Sigmoid colon (tissue), 4 donors: ENCODE data around the gene ERGIC1.

Source experiments
- CTCF ChIP-seq, 4 experiments: fragments of 450-650 bp in 3 of 4; fragments of 200-600 bp in 1 of 4; IDR thresholded peaks; one replicate each; pipeline ENCODE4 v1.5.1; 2016 to 2019; ENCODE audit warnings: antibody characterized with exemption in 4 of 4, mild to moderate bottlenecking in 3 of 4, moderate library complexity in 2 of 4
- POLR2A ChIP-seq, 2 donors: fragments of 450-650 bp; IDR thresholded peaks; one replicate each; pipeline ENCODE4 v1.6.1; 2016; ENCODE audit warnings: antibody characterized with exemption in 2 of 2, mild to moderate bottlenecking in 2 of 2, moderate library complexity in 2 of 2
- POLR2AphosphoS5 ChIP-seq, 4 donors: sonication (generic); formaldehyde crosslinking; IDR thresholded peaks; one replicate each; pipeline ENCODE4 v1.6.1; 2017; ENCODE audit warnings: antibody characterized with exemption in 4 of 4

DNA sequence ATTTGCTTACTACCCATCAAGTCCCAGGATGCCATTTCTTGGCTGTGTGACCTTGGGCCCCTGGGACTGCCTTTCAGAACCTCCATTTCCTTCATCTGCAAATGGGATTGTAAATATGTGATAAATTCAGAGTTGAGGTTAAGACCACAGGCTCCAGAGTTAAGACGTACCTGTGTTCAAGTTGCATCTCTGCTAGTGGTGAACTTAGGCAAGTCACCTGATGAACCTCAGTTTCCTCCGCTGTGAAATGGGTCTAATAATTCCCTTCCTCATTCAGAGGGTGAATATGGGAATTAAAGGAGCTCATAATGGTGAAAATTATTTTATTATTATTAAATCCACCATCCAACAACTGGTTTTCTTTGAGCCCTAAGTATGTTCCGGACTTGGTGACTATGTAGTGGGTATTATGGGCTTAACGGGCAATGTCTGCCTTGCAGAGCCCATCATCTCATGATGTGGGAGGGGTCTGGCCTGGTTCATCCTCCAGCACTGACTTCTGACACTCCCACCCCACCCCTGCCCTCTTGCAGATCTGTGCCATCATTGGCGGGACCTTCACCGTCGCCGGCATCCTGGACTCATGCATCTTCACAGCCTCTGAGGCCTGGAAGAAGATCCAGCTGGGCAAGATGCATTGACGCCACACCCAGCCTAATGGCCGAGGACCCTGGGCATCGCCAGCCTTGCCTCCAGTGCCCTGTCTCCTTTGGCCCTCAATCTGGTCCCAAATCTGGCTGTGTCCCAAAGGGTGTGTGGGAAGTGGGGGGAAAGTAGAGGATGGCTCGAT is 116.3 kb downstream of the ERGIC1 start:
- TF ChIP-seq CTCF (IDR thresholded peaks at IDR 0.05) (no peak), POLR2AphosphoS5 (IDR thresholded peaks at IDR 0.05) (no peak), POLR2A (IDR thresholded peaks at IDR 0.05) (no peak)
